Inflammatory macrophage (primary cell): ENCODE results near the gene TNFAIP8L2.
"Not testable (repeated sequence)": the region's sequence is repeated elsewhere in the genome, so short reads cannot be mapped to it uniquely, and the experiment has no call there.

Experiments used
- DNase-seq, 2 donors: peaks; one replicate each; pipeline ENCODE4 v3.0.0-alpha.2; 2020 to 2022

Gene TNFAIP8L2

DNA sequence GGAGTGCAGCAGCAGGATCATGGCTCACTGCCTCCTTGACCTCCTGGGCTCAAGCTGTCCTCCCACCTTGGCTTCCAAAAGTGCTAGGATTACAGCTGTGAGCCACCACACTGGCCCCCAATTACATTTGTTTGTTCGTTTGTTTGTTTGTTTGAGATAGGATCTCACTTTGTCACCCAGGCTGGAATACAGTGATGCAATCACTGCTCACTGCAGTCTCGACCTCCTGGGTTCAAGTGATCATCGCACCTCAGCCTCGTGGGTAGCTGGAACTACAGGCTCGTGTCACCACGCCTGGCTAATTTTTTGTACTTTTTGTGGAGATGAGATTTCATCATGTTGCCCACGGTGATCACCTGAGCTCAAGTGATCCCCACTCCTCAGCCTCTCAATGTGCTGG is 35.6 kb downstream of the TNFAIP8L2 start:
- DNase-seq = no peak

DNA sequence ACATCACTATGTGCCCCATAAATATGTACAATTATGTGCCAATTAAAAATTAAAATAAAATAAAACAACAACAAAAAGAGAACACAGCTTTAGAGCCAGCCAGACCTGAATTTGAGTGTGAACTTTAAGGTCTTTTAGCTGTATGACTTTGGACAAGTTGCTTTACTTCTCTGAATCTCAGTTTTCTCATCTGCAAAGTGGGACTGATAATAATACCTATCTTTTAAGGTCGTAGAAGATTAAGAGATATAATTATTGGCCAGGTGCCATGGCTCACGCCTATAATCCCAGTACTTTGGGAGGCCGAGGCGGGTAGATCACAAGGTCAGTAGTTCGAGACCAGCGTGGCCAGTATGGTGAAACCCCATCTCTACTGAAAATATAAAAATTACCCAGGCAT is 36.9 kb downstream of the TNFAIP8L2 start:
- no peak for DNase-seq

DNA sequence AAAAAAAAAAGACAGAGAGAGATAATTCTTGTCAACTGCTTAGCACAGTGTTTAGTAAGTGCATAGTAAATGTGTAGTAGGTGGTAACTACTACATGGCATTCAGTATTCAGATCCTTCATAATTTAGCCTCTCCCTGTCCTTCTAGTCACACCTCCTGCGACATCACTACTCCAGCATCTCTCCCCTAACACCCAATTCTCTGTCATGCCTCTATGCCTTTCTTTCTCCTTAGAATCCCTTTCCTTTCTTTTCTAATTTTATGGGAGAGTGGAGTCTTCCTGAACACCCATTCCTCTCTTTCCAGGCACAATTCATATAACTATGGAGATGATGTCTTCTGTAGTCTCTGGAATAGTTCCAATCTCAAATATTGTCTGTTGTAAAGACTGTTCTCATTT is 37.4 kb downstream of the TNFAIP8L2 start:
- DNase-seq = no peak

DNA sequence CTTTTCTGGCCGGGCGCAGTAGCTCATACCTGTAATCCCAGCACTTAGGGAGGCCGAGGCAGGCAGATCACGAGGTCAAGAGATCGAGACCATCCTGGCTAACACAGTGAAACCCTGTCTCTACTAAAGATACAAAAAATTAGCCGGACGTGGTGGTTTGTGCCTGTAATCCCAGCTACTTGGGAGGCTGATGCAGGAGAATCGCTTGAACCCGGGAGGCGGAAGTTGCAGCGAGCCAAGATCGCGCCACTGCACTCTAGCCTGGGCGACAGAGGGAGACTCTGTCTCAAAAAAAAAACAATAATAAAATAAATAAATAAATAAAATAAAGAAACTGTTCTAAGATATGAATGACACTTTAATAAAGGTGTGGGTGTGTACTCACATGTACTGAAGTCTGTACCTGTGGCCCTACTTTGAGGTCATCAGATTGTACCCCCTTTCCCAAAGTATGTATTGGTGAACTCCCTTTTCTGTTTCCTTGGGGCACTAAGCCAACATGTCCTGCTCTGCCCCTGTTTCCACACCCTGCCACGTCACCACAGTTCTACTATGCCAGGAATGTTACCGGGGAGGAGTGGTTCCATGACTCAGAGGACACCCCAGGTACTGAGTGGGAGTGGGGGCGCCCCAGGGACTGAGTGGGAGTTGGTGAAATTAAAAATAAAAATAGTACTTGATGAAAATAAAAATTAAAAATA is 38.6 kb downstream of the TNFAIP8L2 start:
- DNase-seq = not testable (repeated sequence)

DNA sequence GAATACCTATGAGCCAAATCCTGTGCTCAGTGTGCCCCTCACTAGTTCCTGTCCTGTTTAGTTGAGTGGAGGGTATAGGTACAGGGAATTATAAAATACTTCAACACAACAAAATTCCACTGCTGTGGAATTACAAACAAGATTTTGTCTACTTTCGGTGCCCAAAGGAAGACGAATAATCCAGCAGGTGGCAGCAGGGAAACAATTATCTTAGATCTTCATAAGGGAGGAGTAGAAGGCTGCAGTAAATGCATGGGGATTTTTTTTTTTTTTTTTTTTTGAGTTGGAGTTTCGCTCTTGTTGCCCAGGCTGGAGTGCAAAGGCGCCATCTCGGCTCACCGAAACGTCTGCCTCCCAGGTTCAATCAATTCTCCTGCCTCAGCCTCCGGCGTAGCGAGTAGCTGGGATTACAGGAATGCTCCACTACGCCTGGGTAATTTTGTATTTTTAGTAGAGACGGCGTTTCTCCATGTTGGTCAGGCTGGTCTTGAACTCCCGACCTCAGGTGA is 39.9 kb downstream of the TNFAIP8L2 start:
- peak; percentile 79 to 90 for DNase-seq

DNA sequence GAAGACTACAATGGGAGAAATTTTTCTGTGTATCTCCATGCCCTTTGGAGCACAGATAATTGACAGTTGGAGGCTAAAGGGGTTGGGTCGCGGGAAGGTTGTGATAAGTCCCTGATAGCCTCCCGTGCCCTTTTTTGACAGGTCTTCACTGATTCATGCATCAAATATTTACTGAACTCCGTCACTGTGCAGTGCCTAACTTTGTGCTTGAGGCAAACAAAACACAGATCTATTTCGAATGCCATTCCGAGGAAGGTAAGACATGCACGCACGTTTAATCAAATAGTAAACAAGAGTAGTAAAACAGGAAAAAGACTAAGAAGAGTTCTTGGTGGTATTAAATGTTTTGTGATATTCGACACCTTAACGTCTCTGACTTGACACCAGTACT is 41.4 kb downstream of the TNFAIP8L2 start:
- no peak for DNase-seq

- DNase-seq = peak; percentile 99 to 100
These were observed 42.0 kb downstream of the TNFAIP8L2 start, which contains the start of gene PIP5K1A for GRCh38 chr1:151198254-151199127. PIP5K1A (plus strand) TSS chr1:151198552; CDS start chr1:151198997, 445 bp downstream.

GRCh38 chr1:151199873-151200581 is 43.6 kb downstream of the TNFAIP8L2 start:
- DNase-seq = peak in 1 of 2 donors; percentile 31

DNA sequence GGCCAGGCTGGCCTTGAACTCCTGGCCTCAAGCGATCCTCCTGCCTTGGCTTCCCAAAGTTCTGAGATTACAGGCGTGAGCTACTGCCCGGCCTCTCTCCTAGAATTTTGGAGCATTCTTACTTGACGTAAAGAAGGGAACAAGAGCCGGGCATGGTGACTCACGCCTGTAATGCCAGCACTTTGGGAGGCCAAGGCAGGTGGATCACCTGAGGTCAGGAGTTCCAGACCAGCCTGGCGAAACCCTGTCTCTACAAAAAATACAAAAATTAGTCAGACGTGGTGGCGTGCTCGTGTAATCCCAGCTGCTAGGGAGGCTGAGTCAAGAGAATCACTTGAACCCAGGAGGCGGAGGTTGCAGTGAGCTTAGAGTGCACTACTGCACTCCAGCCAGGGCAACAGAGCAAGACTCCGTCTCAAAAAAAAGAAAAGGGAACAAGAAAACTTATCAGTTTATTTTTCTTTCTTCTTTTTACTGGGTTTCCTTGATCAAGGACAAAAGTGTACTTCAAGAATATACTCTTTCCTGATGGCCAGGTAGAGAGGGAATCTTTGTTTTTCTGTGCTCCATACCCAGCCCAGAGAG is 49.0 kb downstream of the TNFAIP8L2 start:
- DNase-seq = not testable (repeated sequence)
